DOHH2 (cell line): ENCODE measurements around the gene CNTD1.

Experiments
- EZH2phosphoT487 ChIP-seq: fragments of 200-600 bp; sonication (generic); IDR thresholded peaks from 2 replicates; pipeline ENCODE4 v1.6.1; 2017; ENCODE audit warnings: borderline replicate concordance, mild to moderate bottlenecking, antibody characterized with exemption, low read length, moderate library complexity, mixed read lengths
- TF ChIP-seq, protein P1 (sequence below): fragments of 200-600 bp; sonication (generic); IDR thresholded peaks from one replicate; pipeline ENCODE4 v1.5.1; 2014; ENCODE audit warnings: antibody characterized with exemption, mild to moderate bottlenecking, low read depth, low read length; ENCODE audit not compliant: poor library complexity, severe bottlenecking

DNA sequence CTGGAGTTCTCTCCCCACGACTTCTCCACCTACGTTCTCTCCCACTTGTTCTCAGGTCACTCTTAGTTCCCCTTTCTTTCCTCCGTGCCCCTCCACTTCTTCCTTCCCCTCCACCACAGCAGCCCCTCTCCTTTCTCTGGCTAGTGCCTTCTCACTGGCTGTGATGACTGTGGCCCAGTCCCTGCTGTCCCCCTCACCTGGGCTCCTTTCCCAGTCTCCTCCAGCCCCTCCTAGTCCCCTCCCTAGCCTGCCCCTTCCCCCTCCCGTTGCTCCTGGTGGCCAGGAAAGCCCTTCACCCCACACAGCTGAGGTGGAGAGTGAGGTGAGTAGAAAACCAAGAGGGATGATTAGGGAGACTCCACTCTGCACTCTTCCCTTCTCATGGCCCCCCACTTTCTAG is 3.6 kb upstream of the CNTD1 start:
- TF ChIP-seq, protein P1, sequence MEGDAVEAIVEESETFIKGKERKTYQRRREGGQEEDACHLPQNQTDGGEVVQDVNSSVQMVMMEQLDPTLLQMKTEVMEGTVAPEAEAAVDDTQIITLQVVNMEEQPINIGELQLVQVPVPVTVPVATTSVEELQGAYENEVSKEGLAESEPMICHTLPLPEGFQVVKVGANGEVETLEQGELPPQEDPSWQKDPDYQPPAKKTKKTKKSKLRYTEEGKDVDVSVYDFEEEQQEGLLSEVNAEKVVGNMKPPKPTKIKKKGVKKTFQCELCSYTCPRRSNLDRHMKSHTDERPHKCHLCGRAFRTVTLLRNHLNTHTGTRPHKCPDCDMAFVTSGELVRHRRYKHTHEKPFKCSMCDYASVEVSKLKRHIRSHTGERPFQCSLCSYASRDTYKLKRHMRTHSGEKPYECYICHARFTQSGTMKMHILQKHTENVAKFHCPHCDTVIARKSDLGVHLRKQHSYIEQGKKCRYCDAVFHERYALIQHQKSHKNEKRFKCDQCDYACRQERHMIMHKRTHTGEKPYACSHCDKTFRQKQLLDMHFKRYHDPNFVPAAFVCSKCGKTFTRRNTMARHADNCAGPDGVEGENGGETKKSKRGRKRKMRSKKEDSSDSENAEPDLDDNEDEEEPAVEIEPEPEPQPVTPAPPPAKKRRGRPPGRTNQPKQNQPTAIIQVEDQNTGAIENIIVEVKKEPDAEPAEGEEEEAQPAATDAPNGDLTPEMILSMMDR = no peak
- TF ChIP-seq EZH2phosphoT487 = no peak
